HG02885 (cell line): Measurements from ENCODE around the gene ZNF41.
A peak's percentile ranks its signal among the peaks of the same experiment; 100 is the strongest.
"Not testable (repeated sequence)": the region's sequence is repeated elsewhere in the genome, so short reads cannot be mapped to it uniquely, and the experiment has no call there.

Experiments
- ATAC-seq: cut with Tn5 transposase; IDR thresholded peaks from one replicate; pipeline ENCODE4 v1.9.1; 2021; ENCODE audit warnings: mild to moderate bottlenecking; ENCODE audit not compliant: unreplicated experiment, poor library complexity

Gene ZNF41

GRCh38 chrX:47482512-47483305 is at the start of gene ZNF41:
Gene ZNF41, minus strand, starts transcription at chrX:47483222. Its CDS starts 15,741 bp downstream, at chrX:47467481.
- ATAC-seq, result peak; percentile 88

- ATAC-seq, result no peak
Measured at GRCh38 chrX:47530049-47530448, 47.0 kb upstream of the ZNF41 start.

- no peak for ATAC-seq
Measured at GRCh38 chrX:47529548-47529947, 46.5 kb upstream of the ZNF41 start.

GRCh38 chrX:47523713-47524166 is 40.7 kb upstream of the ZNF41 start:
- ATAC-seq, result no peak

- ATAC-seq, result peak; percentile 93
Measured at GRCh38 chrX:47523297-47523696, 40.3 kb upstream of the ZNF41 start.

GRCh38 chrX:47518144-47518543 is 35.1 kb upstream of the ZNF41 start:
- ATAC-seq, result no peak

GRCh38 chrX:47515941-47516665 is 33.1 kb upstream of the ZNF41 start:
- no peak for ATAC-seq

- ATAC-seq, result no peak
Measured at GRCh38 chrX:47514533-47515235, 31.7 kb upstream of the ZNF41 start.

- ATAC-seq, result peak; percentile 64
Measured at GRCh38 chrX:47513034-47513965, 30.3 kb upstream of the ZNF41 start.

GRCh38 chrX:47512383-47512782 is 29.4 kb upstream of the ZNF41 start:
- not testable (repeated sequence) for ATAC-seq

GRCh38 chrX:47507153-47507867 is 24.3 kb upstream of the ZNF41 start:
- ATAC-seq, result no peak

- ATAC-seq, result no peak
Measured at GRCh38 chrX:47503151-47503550, 20.1 kb upstream of the ZNF41 start.

GRCh38 chrX:47502316-47503125 is 19.5 kb upstream of the ZNF41 start:
- no peak for ATAC-seq

GRCh38 chrX:47501226-47502074 is 18.4 kb upstream of the ZNF41 start:
- ATAC-seq, result no peak

GRCh38 chrX:47500554-47500953 is 17.5 kb upstream of the ZNF41 start:
- ATAC-seq, result no peak

- no peak for ATAC-seq
Measured at GRCh38 chrX:47499293-47499692, 16.3 kb upstream of the ZNF41 start.

GRCh38 chrX:47498411-47498810 is 15.4 kb upstream of the ZNF41 start:
- no peak for ATAC-seq
